PC-9 (cell line): ENCODE data around the gene GUSB. TPM values are rescaled to one million over a fixed set of nuclear protein-coding genes. Genes with fewer than 3 reads are reported as not detected.

ENCODE experiments used
- BruUV-seq: library from RNA; stranded (reverse); fragments of 400-500 nt; replicated peaks from 2 replicates; lab custom pipeline; 2021; lab: Mats Ljungman, UMichigan
- CTCF ChIA-PET: fragments of 300-600 bp; sonication (Branson Sonifier 250); formaldehyde crosslinking; loops from one replicate; lab custom pipeline; 2022; ENCODE audit warnings: antibody characterized with exemption; lab: Charles Lee
- POLR2A ChIA-PET: fragments of 300-600 bp; sonication (Branson Sonifier 250); formaldehyde crosslinking; loops from one replicate; lab custom pipeline; 2022; ENCODE audit warnings: antibody characterized with exemption; ENCODE audit not compliant: unreplicated experiment; lab: Charles Lee
- DNase-seq, 2 experiments: peaks; one replicate each; pipeline versions ENCODE4 v3.0.0 to v3.0.0-alpha.2; 2015 to 2022; ENCODE audit warnings: mixed read lengths in 1 of 2
- H2AFZ ChIP-seq: fragments of 200-600 bp; sonication (generic); 2 replicates; pipeline ENCODE4 v1.8.1; 2017; ENCODE audit warnings: antibody characterized with exemption
- H3F3A ChIP-seq: fragments of 200-600 bp; sonication (generic); 2 replicates; pipeline ENCODE4 v1.8.1; 2017; ENCODE audit warnings: antibody characterized with exemption, mild to moderate bottlenecking, low read depth; ENCODE audit not compliant: insufficient read depth
- H3K27ac ChIP-seq: fragments of 200-600 bp; sonication (generic); 2 replicates; pipeline ENCODE4 v1.6.1; 2016; ENCODE audit warnings: mixed run types
- H3K27me3 ChIP-seq: fragments of 200-600 bp; sonication (generic); 2 replicates; pipeline ENCODE4 v1.6.1; 2016; ENCODE audit warnings: low read depth, mixed run types; ENCODE audit not compliant: insufficient read depth
- H3K36me3 ChIP-seq: fragments of 200-600 bp; sonication (generic); 2 replicates; pipeline ENCODE4 v1.6.1; 2016; ENCODE audit warnings: low read depth, mixed run types
- H3K4me1 ChIP-seq: fragments of 200-600 bp; sonication (generic); replicated peaks from 2 replicates; pipeline ENCODE4 v1.6.1; 2016; ENCODE audit warnings: mixed run types; ENCODE audit not compliant: insufficient read depth
- H3K4me2 ChIP-seq: fragments of 200-600 bp; sonication (generic); 2 replicates; pipeline ENCODE4 v1.6.1; 2017; ENCODE audit warnings: mixed run types
- H3K4me3 ChIP-seq: fragments of 200-600 bp; sonication (generic); 2 replicates; pipeline ENCODE4 v1.6.1; 2016; ENCODE audit warnings: mixed run types
- H3K79me2 ChIP-seq: fragments of 200-600 bp; sonication (generic); 2 replicates; pipeline ENCODE4 v1.6.1; 2017; ENCODE audit warnings: low read depth, mixed run types
- H3K9me2 ChIP-seq: fragments of 200-600 bp; sonication (generic); 2 replicates; pipeline ENCODE4 v1.8.1; 2017; ENCODE audit warnings: mild to moderate bottlenecking; ENCODE audit not compliant: insufficient read depth
- H3K9me3 ChIP-seq: fragments of 200-600 bp; sonication (generic); 2 replicates; pipeline ENCODE4 v1.8.1; 2016; ENCODE audit warnings: low read depth; ENCODE audit not compliant: insufficient read depth
- H4K20me1 ChIP-seq: fragments of 200-600 bp; sonication (generic); 2 replicates; pipeline ENCODE4 v1.8.1; 2017; ENCODE audit not compliant: insufficient read depth
- CTCF ChIP-seq: fragments of 200-600 bp; sonication (generic); conservative IDR thresholded peaks from 2 replicates; pipeline ENCODE4 v1.6.1; 2017; ENCODE audit warnings: mixed run types, antibody characterized with exemption, mild to moderate bottlenecking, moderate library complexity
- EZH2 ChIP-seq: fragments of 200-600 bp; sonication (generic); IDR thresholded peaks from 2 replicates; pipeline ENCODE4 v1.8.0; 2017; ENCODE audit warnings: antibody characterized with exemption, low read depth
- intact Hi-C: fragments of 100-400 bp; cut with micrococcal nuclease; formaldehyde crosslinking; loops from one replicate; pipeline ENCODE4 v1.10.0; 2022; ENCODE audit not compliant: unreplicated experiment
- total RNA-seq: library from RNA; stranded (reverse); gene quantifications from 2 replicates; pipeline ENCODE4 v1.2.3, GENCODE V29; 2021

The GUSB gene
- total RNA-seq, 1 experiment from 2014 or later, result 59.8 TPM

GRCh38 chr7:65975814-65976445 is 6.1 kb downstream of the GUSB start:
- ChIA-PET CTCF (no interaction called here), POLR2A (no interaction called here)
- no peak overlapping the region for H3K4me2 ChIP-seq
- no peaks in the 10 kb centered on the region for H3K36me3 ChIP-seq
- no peaks in the 10 kb centered on the region for H3K27me3 ChIP-seq
- H3K9me3 ChIP-seq, result no peaks in the 10 kb centered on the region
- H4K20me1 ChIP-seq, result no peaks in the 10 kb centered on the region
- no peak overlapping the region for H3K4me3 ChIP-seq
- TF ChIP-seq EZH2 (no peak), CTCF (no peak)
- no peaks in the 10 kb centered on the region for H3K9me2 ChIP-seq
- DNase-seq, result no peak
- no peak overlapping the region for H3K27ac ChIP-seq
- no peak overlapping the region for H2AFZ ChIP-seq
- intact Hi-C loops, result no loop called here
- no TSS peak for BruUV-seq
- peaks cover 6% of the 10 kb centered on the region; the same call in 1 of the 2 replicates for H3K4me1 ChIP-seq
- no peaks in the 10 kb centered on the region for H3F3A ChIP-seq
- peaks cover 8% of the 10 kb centered on the region for H3K79me2 ChIP-seq

GRCh38 chr7:65974876-65975275 is 7.1 kb downstream of the GUSB start:
- Histone ChIP-seq H3K9me2 (no peaks in the 10 kb centered on the region), H3K4me1 (no peaks in the 10 kb centered on the region), H3K79me2 (no peaks in the 10 kb centered on the region), H3K36me3 (no peaks in the 10 kb centered on the region), H3K4me3 (no peak overlapping the region), H2AFZ (no peak overlapping the region), H3K4me2 (no peak overlapping the region), H3K9me3 (no peaks in the 10 kb centered on the region), H4K20me1 (no peaks in the 10 kb centered on the region), H3K27ac (no peak overlapping the region), H3F3A (no peaks in the 10 kb centered on the region), H3K27me3 (no peaks in the 10 kb centered on the region)
- DNase-seq, result no peak
- no TSS peak for BruUV-seq
- intact Hi-C loops, result no loop called here
- ChIA-PET CTCF (no interaction called here), POLR2A (no interaction called here)
- no peak for TF ChIP-seq CTCF
- no peak for TF ChIP-seq EZH2

GRCh38 chr7:65974191-65974801 is 7.7 kb downstream of the GUSB start:
- Histone ChIP-seq H3F3A (no peaks in the 10 kb centered on the region), H3K36me3 (no peaks in the 10 kb centered on the region), H4K20me1 (no peaks in the 10 kb centered on the region), H3K4me1 (no peaks in the 10 kb centered on the region), H3K9me3 (no peaks in the 10 kb centered on the region), H3K4me3 (no peak overlapping the region), H3K9me2 (no peaks in the 10 kb centered on the region), H3K4me2 (no peak overlapping the region), H2AFZ (no peak overlapping the region), H3K27me3 (no peaks in the 10 kb centered on the region), H3K79me2 (no peaks in the 10 kb centered on the region), H3K27ac (no peak overlapping the region)
- CTCF ChIA-PET, result no interaction called here
- BruUV-seq, result no TSS peak
- DNase-seq, result no peak
- POLR2A ChIA-PET, result no interaction called here
- no peak for TF ChIP-seq EZH2
- no peak for TF ChIP-seq CTCF
- intact Hi-C loops, result no loop called here
